SK-N-SH (cell line): ENCODE data around the gene NOTCH3. TPM values are rescaled to one million over a fixed set of nuclear protein-coding genes. Genes with fewer than 3 reads are reported as not detected.

ENCODE experiments used
- CTCF ChIA-PET: fragments of 300-600, 350-600 bp; formaldehyde crosslinking; extraction: SDS; loops from one replicate; lab custom pipeline; 2021; lab: Yijun Ruan, JAX
- POLR2A ChIA-PET: fragments of 350-600 bp; sonication (Branson Sonifier 250); formaldehyde crosslinking; extraction: SDS; loops from one replicate; lab custom pipeline; 2020; ENCODE audit warnings: antibody characterized with exemption, inconsistent platforms; lab: Yijun Ruan, JAX
- DNase-seq: peaks from one replicate; pipeline ENCODE4 v3.0.0; 2012
- H2AFZ ChIP-seq: fragments of 200-600 bp; sonication (generic); 2 replicates; pipeline ENCODE4 v1.8.1; 2016; ENCODE audit warnings: antibody characterized with exemption, mild to moderate bottlenecking, low read depth
- H3F3A ChIP-seq: fragments of 200-600 bp; sonication (generic); replicated peaks from 2 replicates; pipeline ENCODE3; 2016; ENCODE audit warnings: antibody characterized with exemption, mild to moderate bottlenecking; ENCODE audit not compliant: insufficient read depth
- H3K27ac ChIP-seq, 2 experiments: fragments of 200-500 bp in 1 of 2; fragments of 200-600 bp in 1 of 2; sonication (Bioruptor generic) in 1 of 2; sonication (generic), shearing (Covaris generic) in 1 of 2; 2 replicates each; pipeline versions ENCODE4 v1.5.1 to v1.6.1; 2014 to 2016; ENCODE audit warnings: low read depth in 2 of 2, inconsistent platforms in 1 of 2, low read length in 1 of 2, mild to moderate bottlenecking in 1 of 2, mixed read lengths in 1 of 2
- H3K27me3 ChIP-seq: fragments of 200-600 bp; sonication (generic), shearing (Covaris generic); 2 replicates; pipeline ENCODE4 v1.6.1; 2016; ENCODE audit warnings: mixed run types; ENCODE audit not compliant: insufficient read depth
- H3K36me3 ChIP-seq, 2 experiments: fragments of 200-500 bp in 1 of 2; fragments of 200-600 bp in 1 of 2; sonication (Bioruptor generic) in 1 of 2; sonication (generic) in 1 of 2; replicated peaks in 1 of 2; 2 replicates each; pipeline versions ENCODE3 to v1.5.1; 2014 to 2016; ENCODE audit warnings: low read length in 1 of 2, mild to moderate bottlenecking in 1 of 2; ENCODE audit not compliant: insufficient read depth in 2 of 2, control insufficient read depth in 1 of 2
- H3K4me1 ChIP-seq, 2 experiments: fragments of 200-500 bp in 1 of 2; fragments of 200-600 bp in 1 of 2; sonication (Bioruptor generic) in 1 of 2; sonication (generic), shearing (Covaris generic) in 1 of 2; 2 replicates each; pipeline versions ENCODE4 v1.5.1 to v1.6.1; 2014 to 2016; ENCODE audit warnings: low read depth in 1 of 2, low read length in 1 of 2, mixed run types in 1 of 2; ENCODE audit not compliant: insufficient read depth in 2 of 2, control insufficient read depth in 1 of 2
- H3K4me2 ChIP-seq: fragments of 200-600 bp; sonication (generic), shearing (Covaris generic); 2 replicates; pipeline ENCODE4 v1.6.1; 2017; ENCODE audit warnings: mixed run types
- H3K4me3 ChIP-seq, 2 experiments: fragments of 200-500 bp in 1 of 2; fragments of 200-600 bp in 1 of 2; sonication (Bioruptor generic) in 1 of 2; sonication (generic), shearing (Covaris generic) in 1 of 2; 2 replicates each; pipeline versions ENCODE4 v1.5.1 to v1.8.1; 2014 to 2016; ENCODE audit warnings: low read depth in 2 of 2, inconsistent platforms in 1 of 2, low read length in 1 of 2, mild to moderate bottlenecking in 1 of 2, mixed read lengths in 1 of 2, moderate library complexity in 1 of 2
- H3K79me2 ChIP-seq: fragments of 200-600 bp; sonication (generic); 2 replicates; pipeline ENCODE4 v1.8.1; 2017; ENCODE audit warnings: mild to moderate bottlenecking; ENCODE audit not compliant: insufficient read depth
- H3K9ac ChIP-seq: fragments of 200-600 bp; sonication (generic); 2 replicates; pipeline ENCODE4 v1.6.1; 2017; ENCODE audit warnings: mixed run types
- H3K9me2 ChIP-seq: fragments of 200-600 bp; sonication (generic); 2 replicates; pipeline ENCODE4 v1.6.1; 2017; ENCODE audit warnings: mixed run types
- H3K9me3 ChIP-seq: fragments of 200-600 bp; sonication (generic); 2 replicates; pipeline ENCODE4 v1.6.1; 2017; ENCODE audit warnings: mixed run types, mild to moderate bottlenecking, moderate library complexity
- H4K20me1 ChIP-seq: fragments of 200-600 bp; sonication (generic); 2 replicates; pipeline ENCODE4 v1.6.1; 2017; ENCODE audit warnings: mild to moderate bottlenecking, mixed run types; ENCODE audit not compliant: insufficient read depth
- EP300 ChIP-seq, 2 experiments: IDR thresholded peaks; 2 replicates each; pipeline versions ENCODE4 v1.4.0 to v1.6.1; 2012; ENCODE audit warnings: borderline replicate concordance in 1 of 2, low read depth in 1 of 2, low read length in 1 of 2
- RCOR1 ChIP-seq: fragments of 150-350 bp; IDR thresholded peaks from 2 replicates; pipeline ENCODE4 v1.6.1; 2017; ENCODE audit warnings: antibody characterized with exemption, low read length
- SIN3A ChIP-seq: IDR thresholded peaks from 2 replicates; pipeline ENCODE4 v1.6.1; 2012; ENCODE audit warnings: low read depth, mild to moderate bottlenecking, low read length, moderate library complexity, borderline replicate concordance
- TAF1 ChIP-seq: IDR thresholded peaks from 2 replicates; pipeline ENCODE4 v1.6.1; 2012; ENCODE audit warnings: low read depth, mild to moderate bottlenecking, low read length, moderate library complexity, borderline replicate concordance
- TCF12 ChIP-seq: IDR thresholded peaks from 2 replicates; pipeline ENCODE4 v1.4.0; 2012
- USF2 ChIP-seq: fragments of 150-350 bp; IDR thresholded peaks from 2 replicates; pipeline ENCODE4 v1.6.1; 2017; ENCODE audit warnings: antibody characterized with exemption, low read length, low read depth, borderline replicate concordance
- YY1 ChIP-seq: IDR thresholded peaks from 2 replicates; pipeline ENCODE4 v1.4.0; 2012; ENCODE audit warnings: low read depth, mild to moderate bottlenecking
- ZBTB33 ChIP-seq: IDR thresholded peaks from 2 replicates; pipeline ENCODE4 v1.4.0; 2012; ENCODE audit warnings: low read depth, borderline replicate concordance
- WGBS: methylation state at CpG from one replicate; pipeline ENCODE4 v1.1.6; 2017; ENCODE audit warnings: low lambda C conversion rate; 5-methylcytosine and 5-hydroxymethylcytosine counted together
- polyA plus RNA-seq, 3 experiments: library from polyadenylated mRNA; depleted of rRNA; stranded (reverse); fragments of >200 nt; gene quantifications; 2 replicates each; pipeline ENCODE4 v1.2.3, GENCODE V29; 2012

Gene NOTCH3
- polyA plus RNA-seq, 1 of the 3 experiments (the other 2 are of a cell fraction), result 7.0 TPM

- TF ChIP-seq ZBTB33, result no peak
- no peak for TF ChIP-seq SIN3A
- TF ChIP-seq YY1, result no peak
- TF ChIP-seq TAF1, result no peak
- TF ChIP-seq, all 33 proteins: peak for 0
Measured at GRCh38 chr19:15122331-15123030, 78.3 kb downstream of the NOTCH3 start (continued).

- Histone ChIP-seq H2AFZ (no peak overlapping the region), H3K36me3 (peaks cover 18 to 44% of the 10 kb centered on the region in 2 experiments), H3K4me2 (no peak overlapping the region), H3K9me2 (no peaks in the 10 kb centered on the region), H3K9ac (no peak overlapping the region), H3K27ac (no peak overlapping the region), H3K4me1 (peaks cover 0 to 19% of the 10 kb centered on the region in 2 experiments; a peak in 1 of 4 replicates), H3K27me3 (no peaks in the 10 kb centered on the region), H3K9me3 (no peaks in the 10 kb centered on the region), H3K4me3 (no peak overlapping the region), H3K79me2 (peaks cover 21% of the 10 kb centered on the region; the same call in 1 of the 2 replicates), H3F3A (peaks cover 4% of the 10 kb centered on the region), H4K20me1 (no peaks in the 10 kb centered on the region)
- 95% methylated on average over 10 of the region's 14 CpGs for WGBS
- no peak for TF ChIP-seq USF2
- no peak for TF ChIP-seq EP300 (IDR thresholded peaks at IDR 0.05; ENCODE audit: borderline replicate concordance in 1 of 2, low read depth in 1 of 2, low read length in 1 of 2)
- TF ChIP-seq TCF12, result no peak
- no peak for TF ChIP-seq RCOR1
- no peak for TF ChIP-seq YY1
- DNase-seq, result no peak
- POLR2A ChIA-PET, result no interaction called here
- CTCF ChIA-PET, result interaction anchor here (0.8 kb wide), 1 partner anchor 34 kb away, joined by 3 read pairs; no protein-coding TSS in a partner anchor
Measured at GRCh38 chr19:15120135-15121026, 80.4 kb downstream of the NOTCH3 start.
